Measurements from ENCODE around the gene MUC20.
"Not testable (repeated sequence)": the region's sequence is repeated elsewhere in the genome, so short reads cannot be mapped to it uniquely, and the experiment has no call there.

Gene MUC20

DNA sequence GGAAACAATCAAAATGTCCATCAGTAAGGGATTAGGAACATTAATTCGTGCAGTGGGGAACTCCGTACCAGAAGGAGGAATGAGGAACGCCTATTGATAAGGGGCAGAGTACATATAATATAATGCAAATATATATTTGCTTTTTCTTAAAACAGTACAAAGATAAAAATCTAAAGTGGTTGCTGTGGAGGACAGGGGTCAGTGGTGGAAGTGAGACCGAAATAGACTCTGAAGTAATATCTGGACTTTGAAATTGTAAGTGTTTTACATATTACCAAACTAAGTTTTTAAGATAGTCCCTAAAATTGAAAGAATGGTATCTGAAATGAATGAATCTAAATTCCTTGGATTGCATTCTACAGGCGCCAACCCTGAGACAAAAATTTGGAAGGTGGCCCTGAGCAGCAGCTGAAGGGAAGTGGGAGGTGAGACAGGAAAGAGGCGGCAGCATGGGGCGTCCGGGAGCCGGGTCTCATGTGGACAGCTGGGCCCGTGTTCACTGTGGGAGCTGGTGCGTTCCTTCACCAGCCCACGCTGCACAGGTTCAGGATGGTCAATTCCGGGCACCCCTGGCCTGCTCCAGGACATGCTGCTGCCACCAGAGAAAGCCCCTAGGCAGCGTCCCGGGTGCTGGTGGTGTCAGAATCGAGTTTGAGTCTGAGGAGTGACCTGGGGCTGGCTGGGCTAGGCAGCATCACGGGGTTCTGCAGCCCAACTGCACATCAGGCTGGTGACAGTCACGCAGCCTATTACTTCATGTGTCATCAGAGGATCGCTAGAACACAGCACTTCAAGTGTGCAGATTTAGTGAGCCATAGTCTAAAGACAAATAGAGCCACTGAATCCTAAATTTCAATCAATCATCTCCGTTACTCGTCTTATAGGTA lies 31.4 kb upstream of the MUC20 start:
- peak overlapping the region; percentile 21 for H3K27ac Mint-ChIP-seq
- H3K9me3 Mint-ChIP-seq; H3K4me3 Mint-ChIP-seq; DNase-seq (ENCODE audit: low spot score); H3K27me3 Mint-ChIP-seq (ENCODE audit: low read depth): not testable (repeated sequence)
- H3K4me1 Mint-ChIP-seq (ENCODE audit: low read depth) = peaks cover 35% of the 10 kb centered on the region
- peaks cover 68% of the 10 kb centered on the region for H3K36me3 Mint-ChIP-seq (ENCODE audit: low read depth)

DNA sequence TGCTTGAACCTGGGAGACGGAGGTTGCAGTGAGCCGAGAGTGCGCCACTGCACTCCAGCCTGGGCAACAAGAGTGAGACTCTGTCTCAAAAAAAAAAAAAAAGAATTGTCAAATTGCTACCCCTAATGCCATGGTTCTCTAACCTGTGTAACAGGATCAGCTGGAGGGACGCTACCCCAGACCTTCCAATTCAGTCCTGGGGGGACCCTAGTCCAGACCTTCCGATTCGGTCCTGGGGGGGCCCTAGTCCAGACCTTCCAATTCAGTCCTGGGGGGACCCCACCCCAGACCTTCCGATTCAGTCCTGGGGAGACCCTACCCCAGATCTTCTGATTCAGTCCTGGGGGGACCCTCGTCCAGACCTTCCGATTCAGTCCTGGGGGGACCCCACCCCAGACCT lies 29.8 kb upstream of the MUC20 start:
- no peaks in the 10 kb centered on the region for H3K27me3 Mint-ChIP-seq (ENCODE audit: low read depth)
- peaks cover 62% of the 10 kb centered on the region for H3K36me3 Mint-ChIP-seq (ENCODE audit: low read depth)
- H3K27ac Mint-ChIP-seq = peak overlapping the region; percentile 23
- H3K4me1 Mint-ChIP-seq (ENCODE audit: low read depth) = peaks cover 36% of the 10 kb centered on the region
- no peaks in the 10 kb centered on the region for H3K9me3 Mint-ChIP-seq
- H3K4me3 Mint-ChIP-seq = no peak overlapping the region
- no peak for DNase-seq (ENCODE audit: low spot score)

DNA sequence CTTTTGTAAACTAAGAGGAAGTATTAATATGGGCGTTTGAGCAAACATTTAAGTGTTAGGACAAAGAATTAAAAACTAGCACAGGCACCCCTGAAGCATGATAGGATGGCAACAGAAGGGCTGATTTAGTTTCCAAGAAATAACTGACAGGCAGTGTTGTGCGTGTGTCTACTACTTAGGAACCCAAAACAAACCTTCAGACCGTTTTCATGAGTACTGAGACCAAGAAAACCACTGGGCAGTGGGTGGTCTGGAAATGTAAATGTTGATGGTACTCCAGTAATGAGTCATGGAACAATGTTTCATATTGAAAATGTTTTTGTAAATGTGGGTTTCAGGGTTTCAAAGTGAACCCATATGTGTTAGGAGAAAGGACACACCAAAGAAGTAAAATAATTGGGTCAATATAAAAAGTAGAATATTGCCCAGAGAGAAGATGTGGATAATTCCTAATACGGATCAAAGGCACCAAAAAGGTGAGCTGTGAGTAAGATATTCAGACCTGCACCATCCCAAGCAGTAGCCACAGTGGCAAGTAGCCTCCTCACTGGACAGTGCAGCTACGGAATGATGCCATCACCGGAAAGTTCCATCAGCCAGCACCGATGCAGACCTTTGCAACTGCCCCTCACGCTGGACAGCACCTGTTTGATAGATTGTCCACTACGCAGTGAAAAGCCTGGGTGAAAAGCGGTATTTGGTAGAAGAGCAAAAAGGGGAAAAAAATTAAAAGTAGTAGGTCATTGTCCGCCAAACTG lies 29.0 kb upstream of the MUC20 start:
- not testable (repeated sequence) for H3K27me3 Mint-ChIP-seq (ENCODE audit: low read depth); H3K4me3 Mint-ChIP-seq; H3K9me3 Mint-ChIP-seq; DNase-seq (ENCODE audit: low spot score)
- Mint-ChIP-seq H3K36me3 (ENCODE audit: low read depth) (peaks cover 58% of the 10 kb centered on the region), H3K27ac (peak overlapping the region; percentile 56), H3K4me1 (ENCODE audit: low read depth) (peaks cover 34% of the 10 kb centered on the region)

DNA sequence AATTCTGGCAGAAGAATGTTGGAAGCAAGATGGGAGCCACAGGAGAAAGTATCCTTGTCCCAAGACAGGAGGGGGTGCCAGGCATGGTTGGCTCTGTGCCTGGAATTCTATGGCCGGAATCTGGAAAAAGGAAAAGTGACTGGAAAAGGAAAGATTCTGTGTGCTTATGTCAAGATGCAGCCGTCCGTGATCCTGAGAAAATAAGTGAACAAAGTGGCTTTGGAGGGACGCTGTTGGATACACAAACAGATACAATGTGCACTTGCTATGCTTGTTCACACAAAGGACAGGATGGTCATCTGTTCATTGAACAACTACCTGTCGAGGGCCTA lies 28.5 kb upstream of the MUC20 start:
- DNase-seq (ENCODE audit: low spot score) = no peak
- Mint-ChIP-seq H3K36me3 (ENCODE audit: low read depth) (peaks cover 55% of the 10 kb centered on the region), H3K27ac (peak overlapping the region; percentile 9), H3K27me3 (ENCODE audit: low read depth) (no peaks in the 10 kb centered on the region), H3K4me1 (ENCODE audit: low read depth) (peaks cover 31% of the 10 kb centered on the region), H3K4me3 (no peak overlapping the region), H3K9me3 (no peaks in the 10 kb centered on the region)

DNA sequence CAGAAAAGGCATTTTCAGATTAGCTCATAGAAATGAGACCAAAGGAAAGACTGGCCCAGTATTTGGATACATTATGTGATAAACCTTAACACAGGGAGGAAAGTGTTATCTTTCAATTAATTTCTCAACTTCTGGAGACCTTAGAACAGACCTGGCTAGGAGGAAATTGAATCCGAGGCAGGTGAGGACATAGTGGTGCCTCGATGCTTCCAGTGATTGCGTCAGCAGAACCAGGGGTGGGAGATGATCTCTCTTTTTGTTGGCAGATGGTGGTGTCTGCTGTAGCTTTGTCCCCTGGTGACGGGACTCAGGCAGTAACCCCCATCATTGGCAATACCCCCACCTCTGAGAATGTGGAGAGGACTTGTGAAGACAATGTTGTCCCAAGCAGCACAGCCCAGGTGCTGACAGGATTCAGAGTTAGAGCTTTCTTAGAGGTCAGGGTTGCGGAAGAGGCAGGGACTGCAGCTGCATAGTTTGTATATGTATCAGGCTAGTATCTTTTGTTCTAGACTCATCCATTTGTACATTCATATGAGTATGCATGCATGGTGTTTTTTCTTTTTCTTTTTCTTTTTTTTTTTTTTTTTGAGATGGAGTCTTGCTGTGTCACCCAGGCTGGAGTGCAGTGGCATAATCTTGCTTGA lies 27.9 kb upstream of the MUC20 start:
- Mint-ChIP-seq H3K4me3 (no peak overlapping the region), H3K9me3 (no peaks in the 10 kb centered on the region), H3K27ac (no peak overlapping the region), H3K27me3 (ENCODE audit: low read depth) (no peaks in the 10 kb centered on the region), H3K4me1 (ENCODE audit: low read depth) (peaks cover 26% of the 10 kb centered on the region), H3K36me3 (ENCODE audit: low read depth) (peaks cover 55% of the 10 kb centered on the region)
- no peak for DNase-seq (ENCODE audit: low spot score)

DNA sequence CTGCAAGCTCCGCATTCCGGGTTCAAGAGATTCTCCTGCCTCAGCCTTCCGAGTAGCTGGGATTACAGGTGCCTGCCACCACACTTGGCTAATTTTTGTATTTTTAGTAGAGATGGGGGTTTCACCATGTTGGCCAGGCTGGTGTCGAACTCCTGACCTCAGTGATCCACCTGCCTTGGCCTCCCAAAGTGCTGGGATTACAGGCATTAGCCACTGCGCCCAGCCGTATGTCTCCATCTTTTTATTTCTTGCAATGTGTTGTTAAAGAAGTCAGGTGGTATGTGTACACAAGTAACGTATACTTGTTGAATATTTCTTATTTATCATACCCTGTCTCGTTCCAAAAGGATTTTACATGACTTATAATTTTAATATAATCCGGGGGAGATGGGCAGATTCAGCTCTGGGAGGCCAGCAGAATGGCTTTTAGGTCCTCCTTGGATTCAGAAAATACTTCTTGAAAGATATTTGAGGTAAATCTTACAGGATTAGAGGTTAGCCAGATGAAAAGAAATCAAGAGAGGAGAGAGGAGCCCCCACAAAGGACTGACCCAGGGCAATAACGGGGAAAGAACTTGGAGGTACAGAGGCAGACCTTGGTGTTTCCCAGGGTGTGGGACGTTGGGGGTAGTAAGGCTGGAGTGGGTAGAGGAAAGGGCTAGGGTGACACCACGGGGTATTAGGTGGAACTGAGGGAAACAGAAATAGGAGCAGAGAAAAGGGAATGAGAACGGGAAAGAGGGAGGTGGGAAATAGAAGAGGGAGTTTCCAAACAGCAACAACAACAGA lies 27.2 kb upstream of the MUC20 start:
- H3K27ac Mint-ChIP-seq = no peak overlapping the region
- peaks cover 56% of the 10 kb centered on the region for H3K36me3 Mint-ChIP-seq (ENCODE audit: low read depth)
- no peaks in the 10 kb centered on the region for H3K27me3 Mint-ChIP-seq (ENCODE audit: low read depth)
- no peak for DNase-seq (ENCODE audit: low spot score)
- no peak overlapping the region for H3K4me3 Mint-ChIP-seq
- H3K9me3 Mint-ChIP-seq = no peaks in the 10 kb centered on the region
- H3K4me1 Mint-ChIP-seq (ENCODE audit: low read depth) = peaks cover 26% of the 10 kb centered on the region

DNA sequence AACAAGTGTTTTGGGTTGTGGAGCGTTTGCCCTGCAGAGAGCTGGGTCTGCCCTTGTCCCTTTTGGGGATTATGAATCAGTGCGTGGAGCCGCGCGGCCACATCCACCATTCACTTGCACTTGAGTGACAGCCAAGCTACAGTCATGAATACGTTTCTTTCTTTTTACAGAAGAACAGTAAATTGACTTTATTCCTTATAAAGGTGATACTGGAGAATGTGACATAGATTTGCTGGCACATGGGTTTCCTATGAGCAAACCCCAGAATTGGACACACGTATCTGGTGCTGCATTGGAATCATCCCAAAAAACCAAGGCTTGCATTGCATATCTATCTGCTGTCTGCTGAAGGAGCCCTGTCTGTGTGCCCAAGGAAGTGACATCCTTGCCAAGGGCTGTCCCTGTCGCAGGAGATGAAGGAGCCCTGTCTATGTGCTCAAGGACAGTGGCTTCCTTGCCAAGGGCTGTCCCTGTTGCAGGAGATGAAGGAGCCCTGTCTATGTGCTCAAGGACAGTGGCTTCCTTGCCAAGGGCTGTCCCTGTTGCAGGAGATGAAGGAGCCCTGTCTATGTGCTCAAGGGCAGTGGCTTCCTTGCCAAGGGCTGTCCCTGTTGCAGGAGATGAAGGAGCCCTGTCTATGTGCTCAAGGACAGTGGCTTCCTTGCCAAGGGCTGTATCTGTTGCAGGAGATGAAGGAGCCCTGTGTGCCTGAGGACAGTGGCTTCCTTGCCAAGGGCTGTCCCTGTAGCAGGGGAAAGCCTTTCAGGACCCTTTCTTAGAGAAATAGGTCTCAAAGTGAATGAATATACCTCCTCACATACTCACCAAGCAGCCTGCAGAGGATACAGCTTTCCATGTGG lies 26.3 kb upstream of the MUC20 start:
- H3K4me3 Mint-ChIP-seq; H3K27me3 Mint-ChIP-seq (ENCODE audit: low read depth); H3K9me3 Mint-ChIP-seq; DNase-seq (ENCODE audit: low spot score); H3K27ac Mint-ChIP-seq: not testable (repeated sequence)
- H3K36me3 Mint-ChIP-seq (ENCODE audit: low read depth) = peaks cover 53% of the 10 kb centered on the region
- H3K4me1 Mint-ChIP-seq (ENCODE audit: low read depth) = peaks cover 21% of the 10 kb centered on the region

DNA sequence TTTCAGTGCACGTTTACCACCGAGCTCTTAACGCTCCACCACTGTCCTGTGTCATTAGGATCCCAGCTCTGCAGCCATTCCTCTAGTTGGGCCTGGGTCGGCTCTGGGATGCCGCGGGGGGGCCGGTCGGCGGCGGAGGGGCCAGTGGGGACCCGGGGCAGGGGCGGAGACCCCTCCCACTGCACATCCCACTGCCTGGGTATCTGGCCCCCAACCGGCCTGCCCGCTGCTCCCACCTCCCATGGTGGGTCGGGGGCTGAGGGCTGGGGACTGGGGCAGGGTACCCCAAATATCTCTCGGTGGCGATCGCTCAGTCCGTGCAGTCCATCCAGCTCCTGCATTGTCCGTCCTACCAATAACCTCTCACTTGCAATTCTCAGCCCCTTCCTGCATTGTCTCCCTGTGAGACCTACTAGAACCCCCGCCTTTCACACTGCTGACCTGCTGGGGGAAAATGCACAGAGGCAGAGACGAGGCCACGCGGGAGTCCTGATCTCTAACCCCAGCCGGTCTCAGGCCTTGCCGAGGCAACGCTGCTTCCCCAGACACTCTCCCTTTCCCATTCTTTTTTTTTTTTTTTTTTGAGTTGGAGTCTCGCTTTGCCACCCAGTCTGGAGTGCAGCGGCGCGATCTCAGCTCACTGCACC lies 24.0 kb upstream of the MUC20 start:
- Mint-ChIP-seq H3K4me1 (ENCODE audit: low read depth) (peaks cover 14% of the 10 kb centered on the region), H3K27ac (no peak overlapping the region), H3K4me3 (no peak overlapping the region), H3K27me3 (ENCODE audit: low read depth) (no peaks in the 10 kb centered on the region), H3K9me3 (no peaks in the 10 kb centered on the region), H3K36me3 (ENCODE audit: low read depth) (peaks cover 48% of the 10 kb centered on the region)
- no peak for DNase-seq (ENCODE audit: low spot score)

DNA sequence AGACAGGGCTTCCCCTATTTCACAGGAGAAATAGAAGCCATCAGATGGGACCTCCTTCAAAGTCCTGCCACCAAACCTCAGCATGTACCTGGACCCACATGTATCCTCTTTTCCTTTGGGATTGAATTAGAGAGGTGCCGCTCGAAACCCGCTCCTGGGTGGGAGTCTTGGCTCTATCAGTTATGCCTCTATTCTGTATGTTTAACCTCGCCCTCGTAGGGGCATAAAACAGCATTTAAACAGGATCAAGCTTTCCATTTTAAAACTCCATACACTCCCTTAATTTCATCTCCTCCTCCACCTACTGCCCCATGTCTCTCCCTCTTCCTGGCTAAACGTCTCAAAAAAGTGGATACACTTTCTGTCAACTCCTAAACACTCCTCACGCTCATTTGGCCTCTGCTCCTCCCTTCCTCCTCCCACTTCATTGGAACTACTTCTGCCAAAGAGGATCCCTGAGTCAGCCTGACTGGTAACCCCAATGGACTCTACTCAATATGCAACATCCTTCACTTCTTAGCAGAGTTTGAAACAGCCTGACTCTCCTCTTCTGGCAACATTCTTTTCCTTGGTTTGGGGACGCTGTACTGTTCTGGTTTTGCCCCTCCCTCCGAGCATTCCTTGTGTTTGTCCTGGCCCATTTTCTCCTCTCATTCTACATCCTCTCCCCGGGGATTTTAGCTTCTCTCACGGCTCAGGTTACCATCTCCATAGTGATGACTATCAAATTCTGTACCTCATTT lies 23.0 kb upstream of the MUC20 start:
- Mint-ChIP-seq H3K4me3 (no peak overlapping the region), H3K9me3 (no peaks in the 10 kb centered on the region), H3K27ac (no peak overlapping the region), H3K27me3 (ENCODE audit: low read depth) (no peaks in the 10 kb centered on the region), H3K4me1 (ENCODE audit: low read depth) (peaks cover 7% of the 10 kb centered on the region), H3K36me3 (ENCODE audit: low read depth) (peaks cover 39% of the 10 kb centered on the region)
- no peak for DNase-seq (ENCODE audit: low spot score)

DNA sequence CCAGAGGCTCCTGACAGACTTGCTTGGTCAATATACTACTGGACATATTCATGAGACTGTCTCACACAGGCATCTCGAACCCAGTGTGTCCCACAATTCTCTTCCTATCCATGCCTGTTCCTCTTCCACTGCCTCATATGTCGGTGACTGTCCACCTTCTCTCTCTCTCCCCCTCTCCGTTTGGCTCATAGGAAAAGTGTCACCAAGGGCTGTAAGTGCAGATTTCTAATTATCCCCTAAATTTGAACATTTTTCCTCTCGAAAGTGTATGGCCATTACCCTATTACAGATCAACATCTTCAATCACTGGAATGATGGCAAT lies 22.5 kb upstream of the MUC20 start:
- peaks cover 35% of the 10 kb centered on the region for H3K36me3 Mint-ChIP-seq (ENCODE audit: low read depth)
- H3K4me1 Mint-ChIP-seq (ENCODE audit: low read depth) = peaks cover 5% of the 10 kb centered on the region
- H3K9me3 Mint-ChIP-seq = no peaks in the 10 kb centered on the region
- no peak for DNase-seq (ENCODE audit: low spot score)
- no peak overlapping the region for H3K4me3 Mint-ChIP-seq
- H3K27ac Mint-ChIP-seq = no peak overlapping the region
- H3K27me3 Mint-ChIP-seq (ENCODE audit: low read depth) = no peaks in the 10 kb centered on the region

DNA sequence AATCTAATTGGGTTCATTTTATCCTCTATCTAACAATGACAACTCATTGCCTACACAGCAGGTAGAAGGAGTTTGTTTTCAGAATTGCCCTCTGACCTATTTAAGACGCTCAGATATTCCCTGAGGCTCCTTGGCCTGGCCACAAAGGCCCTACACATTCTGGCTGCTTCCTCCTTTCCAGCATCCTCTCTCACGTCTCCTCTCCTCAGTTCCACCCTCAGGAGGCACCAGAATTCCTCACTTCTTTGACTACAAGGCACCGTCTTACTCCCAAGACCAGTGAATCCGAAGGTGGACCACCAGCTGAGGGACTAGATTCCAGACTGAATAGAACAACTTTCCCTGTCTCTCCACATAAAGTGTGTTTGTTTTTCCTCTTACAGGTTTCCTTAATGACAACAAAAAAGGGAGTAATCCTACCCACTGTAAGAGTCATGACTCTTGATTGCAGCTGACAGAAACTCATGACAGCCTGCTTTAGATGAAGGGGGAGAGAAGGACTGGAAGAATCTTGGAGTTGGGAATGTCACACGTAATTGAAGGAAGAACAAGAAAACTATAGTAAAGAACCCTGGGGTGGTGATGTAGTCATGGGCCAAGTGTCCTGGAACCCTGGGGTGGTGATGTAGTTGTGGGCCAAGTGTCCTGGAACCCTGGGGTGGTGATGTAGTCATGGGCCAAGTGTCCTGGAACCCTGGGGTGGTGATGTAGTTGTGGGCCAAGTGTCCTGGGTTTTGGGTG lies 22.0 kb upstream of the MUC20 start:
- DNase-seq (ENCODE audit: low spot score) = no peak
- no peak overlapping the region for H3K27ac Mint-ChIP-seq
- no peaks in the 10 kb centered on the region for H3K27me3 Mint-ChIP-seq (ENCODE audit: low read depth)
- peaks cover 3% of the 10 kb centered on the region for H3K4me1 Mint-ChIP-seq (ENCODE audit: low read depth)
- no peak overlapping the region for H3K4me3 Mint-ChIP-seq
- no peaks in the 10 kb centered on the region for H3K9me3 Mint-ChIP-seq
- H3K36me3 Mint-ChIP-seq (ENCODE audit: low read depth) = peaks cover 32% of the 10 kb centered on the region

DNA sequence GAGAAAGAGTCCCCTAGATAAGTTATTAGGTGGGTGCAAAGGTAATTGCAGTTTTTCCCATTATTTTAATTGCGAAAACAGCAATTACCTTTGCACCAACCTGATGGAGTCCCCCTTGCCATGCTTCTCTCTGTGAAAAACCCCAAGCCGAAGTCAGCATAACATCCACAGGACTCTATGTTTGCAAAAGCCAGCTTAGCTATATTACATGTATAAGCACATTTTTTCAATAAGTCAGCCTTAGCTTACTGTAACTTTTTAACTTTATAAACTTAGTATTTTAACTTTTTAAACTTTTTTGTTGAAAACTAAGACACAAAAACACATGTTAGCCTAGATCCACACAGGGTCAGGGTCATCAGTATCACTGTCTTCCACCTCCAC lies 21.4 kb upstream of the MUC20 start:
- H3K27ac Mint-ChIP-seq = no peak overlapping the region
- peaks cover 2% of the 10 kb centered on the region for H3K4me1 Mint-ChIP-seq (ENCODE audit: low read depth)
- H3K9me3 Mint-ChIP-seq = no peaks in the 10 kb centered on the region
- peaks cover 28% of the 10 kb centered on the region for H3K36me3 Mint-ChIP-seq (ENCODE audit: low read depth)
- no peak for DNase-seq (ENCODE audit: low spot score)
- H3K27me3 Mint-ChIP-seq (ENCODE audit: low read depth) = no peaks in the 10 kb centered on the region
- no peak overlapping the region for H3K4me3 Mint-ChIP-seq
